ENCODE measurements around the gene SENP1.
"Not testable (repeated sequence)": the region's sequence is repeated elsewhere in the genome, so short reads cannot be mapped to it uniquely, and the experiment has no call there.

The SENP1 gene

GRCh38 chr12:48105867-48106680 is at the start of gene SENP1:
TSS of gene SENP1 (minus strand) at chr12:48106079. CDS start at chr12:48101472, 4,607 bp downstream.
- DNase-seq = peak; percentile 74

GRCh38 chr12:48151103-48151771 is 45.4 kb upstream of the SENP1 start:
- DNase-seq = no peak

- no peak for DNase-seq
Measured at GRCh38 chr12:48145981-48146380, 40.1 kb upstream of the SENP1 start.

GRCh38 chr12:48143898-48144297 is 38.0 kb upstream of the SENP1 start:
- DNase-seq = no peak

GRCh38 chr12:48142818-48143674 is 37.2 kb upstream of the SENP1 start:
- DNase-seq = no peak

GRCh38 chr12:48135027-48135426 is 29.1 kb upstream of the SENP1 start:
- DNase-seq = no peak

- no peak for DNase-seq
Measured at GRCh38 chr12:48132826-48133225, 26.9 kb upstream of the SENP1 start.

- DNase-seq = no peak
Measured at GRCh38 chr12:48131517-48131916, 25.6 kb upstream of the SENP1 start.

- no peak for DNase-seq
Measured at GRCh38 chr12:48129376-48129775, 23.5 kb upstream of the SENP1 start.

GRCh38 chr12:48128800-48129199 is 22.9 kb upstream of the SENP1 start:
- DNase-seq = no peak

- DNase-seq = no peak
Measured at GRCh38 chr12:48126953-48127630, 21.2 kb upstream of the SENP1 start.

GRCh38 chr12:48125985-48126384 is 20.1 kb upstream of the SENP1 start:
- DNase-seq = no peak

GRCh38 chr12:48125542-48125941 is 19.7 kb upstream of the SENP1 start:
- not testable (repeated sequence) for DNase-seq

GRCh38 chr12:48123169-48123568 is 17.3 kb upstream of the SENP1 start:
- DNase-seq = no peak

GRCh38 chr12:48122065-48122834 is 16.4 kb upstream of the SENP1 start:
- DNase-seq = no peak

- DNase-seq = no peak
Measured at GRCh38 chr12:48121522-48121921, 15.6 kb upstream of the SENP1 start.

GRCh38 chr12:48119834-48120195 is 13.9 kb upstream of the SENP1 start:
- DNase-seq = no peak

GRCh38 chr12:48119078-48119833 is 13.4 kb upstream of the SENP1 start, which contains the start of gene PFKM:
TSS of gene PFKM (plus strand) at chr12:48119364. CDS start at chr12:48122775, 3,411 bp downstream.
- peak; percentile 28 for DNase-seq

GRCh38 chr12:48118284-48118871 is 12.5 kb upstream of the SENP1 start:
- DNase-seq = no peak

- DNase-seq = no peak
Measured at GRCh38 chr12:48115957-48116356, 10.1 kb upstream of the SENP1 start.

- DNase-seq = not testable (repeated sequence)
Measured at GRCh38 chr12:48111312-48111693, 5.4 kb upstream of the SENP1 start.
